Cardiac fibroblast (primary cell): Measurements from ENCODE around the gene XYLB.

Experiments used
- DNase-seq, 2 donors: peaks; one replicate each; pipeline versions ENCODE4 v3.0.0 to v3.0.0-alpha.2; 2010; ENCODE audit warnings: low read depth in 2 of 2
- H3K4me3 ChIP-seq, 2 donors: replicated peaks in 1 of 2; 1 replicate in 1 of 2; 2 replicates in 1 of 2; pipeline ENCODE4 v1.5.1; 2011; ENCODE audit warnings: low read depth in 2 of 2, low read length in 2 of 2, mild to moderate bottlenecking in 2 of 2, moderate library complexity in 1 of 2
- TF ChIP-seq, protein P1 (sequence below): IDR thresholded peaks from one replicate; pipeline ENCODE4 v1.5.1; 2011; ENCODE audit warnings: low read depth, mild to moderate bottlenecking, low read length, inconsistent platforms

The XYLB gene

DNA sequence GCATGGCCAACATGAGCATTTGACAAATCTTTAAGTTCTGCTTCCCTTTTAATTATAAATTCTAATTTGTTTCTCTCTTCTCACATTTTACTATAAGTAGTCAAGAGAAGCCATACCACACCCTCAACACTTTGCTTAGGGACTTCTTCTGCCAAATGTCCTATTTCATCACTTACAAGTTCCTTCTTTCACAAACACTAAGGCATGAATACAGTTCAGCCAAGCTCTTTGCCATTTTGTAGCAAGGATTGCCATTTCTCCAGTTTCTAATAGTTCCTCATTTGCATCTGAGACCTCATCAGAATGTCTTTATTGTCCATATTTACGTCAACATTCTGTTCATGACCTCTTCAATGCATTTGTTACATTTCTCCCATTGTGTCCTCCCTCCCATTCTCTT is 35.1 kb upstream of the XYLB start:
- DNase-seq: no peak
- TF ChIP-seq, protein P1, sequence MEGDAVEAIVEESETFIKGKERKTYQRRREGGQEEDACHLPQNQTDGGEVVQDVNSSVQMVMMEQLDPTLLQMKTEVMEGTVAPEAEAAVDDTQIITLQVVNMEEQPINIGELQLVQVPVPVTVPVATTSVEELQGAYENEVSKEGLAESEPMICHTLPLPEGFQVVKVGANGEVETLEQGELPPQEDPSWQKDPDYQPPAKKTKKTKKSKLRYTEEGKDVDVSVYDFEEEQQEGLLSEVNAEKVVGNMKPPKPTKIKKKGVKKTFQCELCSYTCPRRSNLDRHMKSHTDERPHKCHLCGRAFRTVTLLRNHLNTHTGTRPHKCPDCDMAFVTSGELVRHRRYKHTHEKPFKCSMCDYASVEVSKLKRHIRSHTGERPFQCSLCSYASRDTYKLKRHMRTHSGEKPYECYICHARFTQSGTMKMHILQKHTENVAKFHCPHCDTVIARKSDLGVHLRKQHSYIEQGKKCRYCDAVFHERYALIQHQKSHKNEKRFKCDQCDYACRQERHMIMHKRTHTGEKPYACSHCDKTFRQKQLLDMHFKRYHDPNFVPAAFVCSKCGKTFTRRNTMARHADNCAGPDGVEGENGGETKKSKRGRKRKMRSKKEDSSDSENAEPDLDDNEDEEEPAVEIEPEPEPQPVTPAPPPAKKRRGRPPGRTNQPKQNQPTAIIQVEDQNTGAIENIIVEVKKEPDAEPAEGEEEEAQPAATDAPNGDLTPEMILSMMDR: no peak

GRCh38 chr3:38311941-38312340 is 34.6 kb upstream of the XYLB start:
- no peak for DNase-seq
- TF ChIP-seq, protein P1: no peak
- no peak overlapping the region for H3K4me3 ChIP-seq

More for the DNA sequence above, 35.1 kb upstream of the XYLB start:
- no peak overlapping the region for H3K4me3 ChIP-seq

DNA sequence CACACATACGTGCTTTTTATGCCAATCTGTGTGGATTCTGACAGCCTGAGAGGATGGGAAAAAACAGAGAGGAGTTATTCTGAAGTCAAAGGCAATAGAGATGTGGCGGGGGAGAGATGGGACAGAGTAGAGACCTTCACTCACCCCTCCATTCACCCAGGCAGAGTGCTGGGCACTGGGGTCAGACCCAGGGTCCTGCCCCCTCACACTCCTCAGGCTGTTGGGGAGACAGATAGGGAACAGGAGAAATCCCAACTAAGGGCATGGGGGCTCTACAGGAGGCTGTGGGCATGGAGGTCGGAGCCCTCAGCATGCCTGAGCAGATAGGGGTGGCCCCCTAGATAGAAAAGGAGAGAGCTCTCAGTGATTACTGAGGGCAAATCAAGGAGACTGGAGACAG is 34.2 kb upstream of the XYLB start:
- TF ChIP-seq, protein P1: no peak
- H3K4me3 ChIP-seq: no peak overlapping the region
- no peak for DNase-seq

- no peak overlapping the region for H3K4me3 ChIP-seq
- TF ChIP-seq, protein P1: no peak
- no peak for DNase-seq
Measured at GRCh38 chr3:38313263-38313662, 33.3 kb upstream of the XYLB start.

DNA sequence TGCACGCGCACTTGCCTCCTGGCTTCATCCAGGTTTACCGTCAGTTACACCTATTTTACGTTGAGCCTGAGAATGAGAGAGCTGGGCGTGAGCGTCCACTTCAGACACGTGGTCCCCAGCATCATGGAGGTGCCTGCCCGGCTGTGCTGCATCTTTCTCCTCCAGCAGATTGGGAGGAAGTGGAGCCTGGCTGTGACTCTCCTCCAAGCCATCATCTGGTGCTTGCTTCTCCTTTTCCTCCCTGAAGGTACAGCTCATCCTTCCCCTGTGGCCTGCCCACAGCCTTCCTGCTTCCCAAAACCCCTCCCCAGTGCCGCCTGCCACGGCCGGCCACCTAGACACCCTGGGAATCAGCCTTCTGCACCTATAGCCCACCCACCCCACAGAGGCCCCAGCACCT is 32.9 kb upstream of the XYLB start:
- no peak overlapping the region for H3K4me3 ChIP-seq
- DNase-seq: no peak
- TF ChIP-seq, protein P1: no peak

DNA sequence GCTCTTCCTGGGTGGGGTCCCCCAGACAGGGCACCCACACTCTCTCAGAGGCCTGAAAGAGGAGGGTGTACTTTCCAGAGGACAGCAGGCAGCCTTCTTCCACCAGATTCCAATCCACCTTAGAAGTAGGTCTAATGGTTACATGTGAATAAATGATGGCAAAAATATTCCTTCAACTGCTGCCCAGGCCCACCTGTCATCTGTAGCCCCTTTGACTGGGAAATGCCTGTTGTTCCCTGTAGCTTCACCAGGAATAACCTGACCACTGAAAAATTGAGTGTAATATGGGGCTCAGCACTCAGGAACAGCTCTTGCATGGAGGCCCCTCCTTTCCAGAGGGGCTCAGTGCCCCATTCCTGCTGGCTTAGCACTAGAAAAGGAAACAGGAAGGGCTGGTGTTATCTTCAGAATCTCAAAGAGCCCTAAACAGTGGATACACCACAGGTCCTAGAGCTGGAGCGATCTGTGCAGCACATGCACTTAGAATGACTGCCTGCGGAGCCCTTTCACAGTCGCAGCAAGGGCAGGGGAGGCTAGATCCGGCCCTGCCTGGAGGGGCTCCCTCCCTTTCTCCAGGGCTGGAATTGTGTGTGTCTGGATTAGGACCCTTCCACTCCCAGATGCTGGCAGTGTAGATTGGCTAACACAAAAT is 32.3 kb upstream of the XYLB start:
- no peak for DNase-seq
- TF ChIP-seq, protein P1: no peak
- H3K4me3 ChIP-seq: no peak overlapping the region

- DNase-seq: no peak
- no peak overlapping the region for H3K4me3 ChIP-seq
- TF ChIP-seq, protein P1: no peak
Measured at GRCh38 chr3:38314764-38315487, 31.7 kb upstream of the XYLB start.
